Measurements from ENCODE around the gene FCRL6.

DNA sequence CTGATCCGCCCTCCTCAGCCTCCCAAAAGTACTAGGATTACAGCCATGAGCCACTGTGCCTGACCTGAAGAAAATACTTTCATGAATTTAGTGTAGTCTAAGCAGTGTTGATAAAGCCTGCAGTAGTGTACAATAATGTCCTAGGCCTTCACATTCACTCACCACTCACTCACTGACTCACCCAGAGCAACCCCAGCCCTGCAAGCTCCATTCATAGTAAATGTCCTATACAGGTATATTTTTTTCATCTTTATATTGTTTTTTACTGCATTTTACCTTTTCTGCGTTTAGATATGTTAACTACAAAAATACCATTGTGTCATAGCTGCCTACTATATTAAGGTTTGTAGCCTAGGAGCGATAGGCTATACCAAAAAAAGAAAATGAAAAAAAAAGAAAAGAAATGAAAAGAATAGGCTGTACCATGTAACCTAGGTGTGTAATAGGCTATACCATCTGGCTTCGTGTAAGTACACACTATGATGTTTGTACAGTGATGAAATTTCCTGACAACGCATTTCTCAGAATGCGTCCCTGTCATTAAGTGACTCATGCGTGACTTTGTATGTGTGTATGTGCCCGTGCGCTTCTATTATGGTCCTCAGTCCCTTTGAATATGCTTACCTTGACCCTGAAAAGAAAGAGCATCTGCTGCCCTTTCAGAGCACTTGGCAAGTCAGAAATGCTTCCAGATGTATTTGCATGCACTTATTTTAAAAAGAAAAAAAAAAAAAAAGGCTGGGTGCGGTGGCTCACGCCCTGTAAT, 15.3 kb downstream of the FCRL6 start:
- TF ChIP-seq, protein P1, sequence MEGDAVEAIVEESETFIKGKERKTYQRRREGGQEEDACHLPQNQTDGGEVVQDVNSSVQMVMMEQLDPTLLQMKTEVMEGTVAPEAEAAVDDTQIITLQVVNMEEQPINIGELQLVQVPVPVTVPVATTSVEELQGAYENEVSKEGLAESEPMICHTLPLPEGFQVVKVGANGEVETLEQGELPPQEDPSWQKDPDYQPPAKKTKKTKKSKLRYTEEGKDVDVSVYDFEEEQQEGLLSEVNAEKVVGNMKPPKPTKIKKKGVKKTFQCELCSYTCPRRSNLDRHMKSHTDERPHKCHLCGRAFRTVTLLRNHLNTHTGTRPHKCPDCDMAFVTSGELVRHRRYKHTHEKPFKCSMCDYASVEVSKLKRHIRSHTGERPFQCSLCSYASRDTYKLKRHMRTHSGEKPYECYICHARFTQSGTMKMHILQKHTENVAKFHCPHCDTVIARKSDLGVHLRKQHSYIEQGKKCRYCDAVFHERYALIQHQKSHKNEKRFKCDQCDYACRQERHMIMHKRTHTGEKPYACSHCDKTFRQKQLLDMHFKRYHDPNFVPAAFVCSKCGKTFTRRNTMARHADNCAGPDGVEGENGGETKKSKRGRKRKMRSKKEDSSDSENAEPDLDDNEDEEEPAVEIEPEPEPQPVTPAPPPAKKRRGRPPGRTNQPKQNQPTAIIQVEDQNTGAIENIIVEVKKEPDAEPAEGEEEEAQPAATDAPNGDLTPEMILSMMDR (conservative IDR thresholded peaks at IDR 0.05 in 1 of 2, IDR thresholded peaks at IDR 0.05 in 1 of 2; ENCODE audit: extremely low read depth in 1 of 2, insufficient read depth in 1 of 2, low read depth in 1 of 2, low read length in 2 of 2) = no peak
- TF ChIP-seq EZH2 (IDR thresholded peaks at IDR 0.05; ENCODE audit: borderline replicate concordance, low read length) = no peak
